HL-60/S4 (cell line): ENCODE data around the gene PDE4B.
"Not testable (repeated sequence)": the region's sequence is repeated elsewhere in the genome, so short reads cannot be mapped to it uniquely, and the experiment has no call there.

ENCODE experiments used
- in situ Hi-C: fragments of 300-500 bp; cut with MboI; formaldehyde crosslinking; loops from 2 replicates; pipeline ENCODE4 v1.14.3; 2022; ENCODE audit warnings: low sequenced_read_pairs

The PDE4B gene

GRCh38 chr1:65813956-65814355 is 21.3 kb downstream of the PDE4B start:
- in situ Hi-C loops, result no loop called here

GRCh38 chr1:65814752-65815151 is 22.1 kb downstream of the PDE4B start:
- in situ Hi-C loops, result no loop called here

GRCh38 chr1:65817891-65818290 is 25.2 kb downstream of the PDE4B start:
- in situ Hi-C loops, result no loop called here

DNA sequence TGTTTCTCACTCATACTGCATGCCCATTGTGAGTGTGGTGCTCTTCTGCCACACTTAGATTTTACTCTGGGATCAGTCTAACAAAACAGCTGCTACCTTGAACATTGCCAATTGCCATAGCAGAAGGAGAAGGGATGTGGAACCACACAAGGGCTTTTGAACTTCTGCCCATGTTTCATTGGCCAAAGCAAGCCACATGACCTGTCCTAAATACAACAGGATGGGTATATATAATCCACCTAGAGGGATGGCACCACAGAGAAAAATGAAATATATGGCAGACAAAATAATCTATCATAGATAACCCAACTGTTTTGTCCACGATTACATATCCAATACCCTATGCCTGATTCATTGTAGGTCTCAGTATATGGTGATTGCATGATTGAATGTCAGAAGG is 26.3 kb downstream of the PDE4B start:
- in situ Hi-C loops, result no loop called here

DNA sequence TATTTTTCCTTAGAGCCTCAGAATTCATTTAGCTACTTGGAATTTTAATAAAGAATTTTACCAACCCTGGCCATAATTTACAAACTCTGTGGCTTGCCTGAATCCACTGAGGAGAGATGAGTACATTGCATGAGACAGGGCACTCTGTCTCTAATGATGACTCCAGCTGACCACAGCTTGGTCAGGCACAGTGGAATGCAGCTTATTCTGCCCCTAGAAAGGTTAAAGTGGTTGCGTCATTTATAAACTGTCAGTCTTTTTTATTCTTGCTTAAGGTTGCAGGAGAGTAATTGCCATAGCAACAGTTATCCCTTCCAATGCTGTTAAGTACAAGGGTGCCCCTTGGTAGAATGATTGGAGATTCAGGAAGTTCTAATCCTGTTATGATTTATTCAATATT is 28.3 kb downstream of the PDE4B start:
- in situ Hi-C loops, result no loop called here

GRCh38 chr1:65821386-65821785 is 28.7 kb downstream of the PDE4B start:
- in situ Hi-C loops, result no loop called here

GRCh38 chr1:65824103-65824502 is 31.4 kb downstream of the PDE4B start:
- in situ Hi-C loops, result no loop called here

DNA sequence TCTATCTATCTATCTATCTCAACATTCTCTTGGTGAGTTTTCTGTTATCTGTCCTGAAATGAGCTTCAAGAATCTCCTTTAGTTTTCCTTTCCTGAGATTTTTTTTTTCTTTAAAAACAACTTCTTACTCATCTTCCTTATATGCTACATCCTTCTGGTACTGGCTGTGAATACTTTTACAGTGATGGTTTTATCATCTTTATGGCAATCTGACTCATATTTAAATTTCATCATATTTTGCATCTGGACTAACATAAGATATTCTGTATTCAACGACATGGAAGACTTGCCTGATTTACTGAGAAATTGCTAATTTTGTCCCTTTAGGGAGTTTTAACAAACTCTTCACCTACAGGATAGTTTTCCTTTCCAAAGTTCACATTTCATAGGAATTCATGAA is 33.0 kb downstream of the PDE4B start:
- in situ Hi-C loops, result no loop called here

DNA sequence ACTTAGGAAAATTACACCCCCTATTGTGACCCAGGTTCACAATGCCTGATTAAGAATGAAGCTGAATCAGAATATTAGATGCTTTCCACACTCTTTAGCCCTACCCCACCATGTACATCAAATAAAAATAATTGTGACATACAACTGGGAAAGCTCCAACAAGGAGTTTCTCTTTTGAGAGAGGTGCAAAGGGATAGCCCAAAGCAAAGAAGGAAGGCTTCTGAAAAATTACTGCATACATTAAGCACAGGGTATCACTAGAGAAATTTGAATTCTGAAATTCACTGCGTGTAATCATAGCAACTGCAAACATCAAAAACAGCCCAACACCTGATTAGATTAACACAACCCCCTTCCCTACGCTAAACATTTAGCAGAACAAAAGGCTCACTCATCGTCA is 34.1 kb downstream of the PDE4B start:
- in situ Hi-C loops, result no loop called here

GRCh38 chr1:65827346-65827745 is 34.7 kb downstream of the PDE4B start:
- in situ Hi-C loops, result no loop called here

- in situ Hi-C loops, result no loop called here
These were observed 37.6 kb downstream of the PDE4B start for GRCh38 chr1:65830306-65830705.

DNA sequence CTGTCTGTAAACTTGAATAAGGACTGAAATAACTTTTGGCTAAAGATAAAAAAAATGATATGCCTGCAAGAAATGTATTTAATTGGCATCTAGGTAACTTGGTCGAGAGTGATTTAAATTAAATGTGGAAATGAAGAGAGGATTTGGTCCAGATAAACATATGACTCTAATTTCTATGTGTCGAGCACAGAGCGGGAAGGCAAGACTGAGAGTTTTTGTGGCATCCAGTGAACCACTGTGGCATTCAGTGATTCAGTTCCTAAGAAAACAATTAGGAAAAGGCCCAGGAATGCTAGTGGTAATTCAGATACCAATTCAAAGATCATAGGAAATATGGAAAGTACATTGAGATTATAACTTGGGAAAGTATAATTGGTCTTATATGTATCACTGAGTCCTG is 39.6 kb downstream of the PDE4B start:
- in situ Hi-C loops, result no loop called here

DNA sequence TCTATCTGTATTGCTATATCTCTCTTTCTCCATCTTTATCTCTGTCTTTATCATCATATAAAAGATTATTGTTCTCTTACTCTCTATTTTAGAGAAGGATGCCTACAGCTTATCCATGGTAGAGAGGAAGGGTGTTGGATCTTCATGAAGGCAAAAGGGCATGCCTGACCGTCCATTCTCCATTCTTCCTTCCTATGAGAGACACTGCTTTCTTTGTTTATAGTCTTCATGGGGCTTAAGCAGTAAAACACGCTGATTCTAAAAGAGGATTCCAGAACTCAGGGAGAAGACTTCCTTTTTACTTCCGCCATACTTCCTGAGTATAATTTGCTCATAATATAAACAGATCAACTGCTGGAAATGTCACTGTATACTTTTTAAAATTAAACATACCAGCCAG is 44.0 kb downstream of the PDE4B start:
- in situ Hi-C loops, result no loop called here

DNA sequence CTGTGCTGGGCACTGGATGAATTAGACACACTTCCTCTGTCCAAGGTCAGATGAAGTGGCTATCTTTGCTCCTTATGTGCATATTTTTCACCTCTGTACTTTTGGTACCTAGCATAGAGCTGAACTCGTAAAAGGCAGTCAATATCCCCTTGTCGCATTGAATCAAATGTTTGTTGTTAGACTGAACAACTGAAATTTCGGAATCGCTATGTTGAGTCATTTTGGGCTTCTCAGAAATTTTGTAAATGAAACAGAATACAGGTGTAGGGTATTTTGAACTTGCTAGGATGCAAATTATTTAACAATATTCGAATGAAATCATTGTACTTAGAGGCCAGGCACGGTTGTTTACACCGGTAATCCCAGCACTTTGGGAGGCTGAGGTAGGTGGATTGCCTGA is 48.0 kb downstream of the PDE4B start:
- in situ Hi-C loops, result no loop called here

DNA sequence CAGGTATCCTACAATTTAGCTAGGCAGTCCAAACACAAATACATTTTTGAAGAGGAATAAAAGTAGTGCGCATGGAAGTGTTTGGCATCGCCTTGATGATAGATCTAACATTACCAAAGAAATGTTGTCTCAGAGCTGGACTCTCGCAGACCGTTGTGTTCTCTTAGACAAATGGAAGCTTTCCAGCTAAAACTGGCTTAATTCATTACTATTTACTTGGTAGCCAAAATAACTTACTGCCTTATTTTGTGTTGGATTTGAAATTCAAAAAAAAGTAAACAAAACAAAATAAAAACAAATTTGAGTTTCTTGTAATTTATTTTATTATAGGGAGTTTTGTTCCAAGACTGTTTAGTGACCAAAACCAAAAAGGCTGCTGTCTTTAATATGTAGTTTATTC is 51.6 kb downstream of the PDE4B start:
- in situ Hi-C loops, result no loop called here

DNA sequence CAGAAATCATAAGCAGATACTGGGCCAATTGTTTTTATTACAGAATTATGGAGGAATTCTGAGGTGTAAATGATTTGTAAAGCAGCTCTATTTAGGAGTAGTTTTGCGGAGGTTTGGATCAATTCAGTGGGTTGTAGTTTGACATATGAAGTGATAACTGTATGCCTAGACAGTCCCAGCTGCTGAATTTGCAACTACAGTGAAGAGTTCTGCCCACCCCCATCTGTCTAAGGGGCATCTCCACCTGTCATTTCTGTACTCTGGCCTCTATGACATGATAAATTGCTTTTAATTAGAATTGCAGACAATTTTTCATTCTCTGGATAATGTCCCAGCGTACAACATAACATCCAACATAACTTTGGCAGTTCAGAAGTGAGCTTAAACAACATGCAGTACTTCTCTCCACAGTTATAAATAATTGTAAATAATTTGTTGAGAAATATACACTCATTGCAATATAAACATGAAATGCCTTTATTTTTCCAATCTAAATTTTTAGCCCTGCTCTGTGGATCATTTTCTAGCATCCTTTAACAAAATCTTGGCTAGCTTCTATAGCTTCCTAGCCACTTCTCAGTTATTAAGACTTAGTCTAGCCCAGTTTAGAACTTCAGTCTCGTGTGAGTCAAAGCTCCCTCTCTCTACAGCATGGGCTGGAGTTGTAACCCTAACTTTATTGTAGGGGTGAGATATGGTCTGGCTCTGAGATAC is 52.3 kb downstream of the PDE4B start:
- in situ Hi-C loops, result no loop called here

GRCh38 chr1:65845535-65846060 is 52.9 kb downstream of the PDE4B start:
- in situ Hi-C loops, result no loop called here

DNA sequence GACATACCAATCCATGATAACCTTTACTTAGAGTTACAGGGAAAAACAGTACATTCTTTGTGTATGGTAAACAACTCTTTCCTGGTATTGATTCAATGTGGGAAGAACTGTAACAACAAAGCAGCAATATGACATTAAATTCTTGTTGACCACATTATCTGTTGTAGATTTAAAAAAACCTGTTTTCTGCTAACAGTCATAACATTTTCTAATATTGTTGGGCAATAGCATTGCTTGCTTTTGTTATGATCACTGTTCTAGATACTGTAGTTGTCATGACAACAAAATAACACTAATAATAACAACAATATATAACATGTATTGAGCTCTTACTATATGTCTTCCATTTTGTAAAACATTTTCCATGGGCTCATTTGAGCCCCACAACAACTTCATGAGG is 54.2 kb downstream of the PDE4B start:
- in situ Hi-C loops, result no loop called here

DNA sequence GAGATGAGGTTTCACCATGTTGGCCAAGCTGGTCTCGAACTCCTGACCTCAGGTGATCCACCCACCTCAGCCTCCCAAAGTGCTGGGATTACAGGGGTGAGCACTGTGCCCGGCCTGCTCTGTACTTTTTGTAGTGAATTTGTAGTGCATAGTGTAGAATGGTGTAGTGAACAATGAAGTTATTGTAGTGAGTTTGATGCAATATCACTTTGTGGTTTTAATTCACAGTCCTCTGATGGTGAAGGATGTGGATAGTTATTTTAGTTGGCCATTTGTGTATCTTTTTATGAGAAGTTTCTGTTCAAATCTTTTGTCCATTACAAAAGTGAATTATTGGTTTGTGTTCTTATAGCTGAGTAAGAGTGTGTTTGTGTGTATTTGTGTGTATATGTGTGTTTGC is 57.6 kb downstream of the PDE4B start:
- in situ Hi-C loops, result no loop called here

- in situ Hi-C loops, result not testable (repeated sequence)
These were observed 63.9 kb downstream of the PDE4B start for GRCh38 chr1:65856591-65856990.

DNA sequence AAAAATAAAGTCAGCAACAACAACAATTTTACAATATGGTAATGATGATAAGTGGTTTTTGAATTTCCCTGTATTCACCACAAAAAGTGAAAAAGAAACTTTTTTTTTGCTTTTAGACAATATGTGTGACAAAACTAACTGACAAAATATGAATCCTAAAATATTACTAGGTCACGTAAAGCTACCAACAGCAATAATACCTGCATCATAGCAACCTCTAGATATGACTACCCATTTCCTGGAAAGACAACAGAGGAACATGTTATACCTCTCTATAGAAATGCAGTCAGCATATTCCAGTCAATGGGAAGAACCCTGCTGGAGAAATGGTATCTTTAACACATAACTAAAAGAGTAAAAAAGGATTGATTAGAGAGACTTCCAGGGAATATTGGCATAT is 73.7 kb downstream of the PDE4B start:
- in situ Hi-C loops, result no loop called here

DNA sequence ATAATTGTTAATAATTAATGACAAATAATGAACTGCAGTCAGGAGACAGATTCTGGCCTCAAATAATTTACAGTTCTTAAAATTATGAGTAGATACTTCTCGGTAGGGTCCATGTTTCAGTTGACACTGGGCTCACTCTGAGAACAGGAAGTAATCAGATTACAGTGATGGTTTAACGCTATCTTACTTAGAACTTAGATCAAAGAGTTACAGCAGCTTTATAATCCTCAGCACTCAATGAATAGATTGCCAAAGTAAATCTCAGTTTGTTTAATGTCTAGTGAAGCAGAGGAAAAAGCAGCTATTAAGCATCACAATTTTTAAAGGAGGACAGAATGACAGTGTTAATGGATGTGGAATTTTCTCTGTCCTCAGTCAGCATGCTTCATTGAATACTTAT is 79.6 kb downstream of the PDE4B start:
- in situ Hi-C loops, result no loop called here

DNA sequence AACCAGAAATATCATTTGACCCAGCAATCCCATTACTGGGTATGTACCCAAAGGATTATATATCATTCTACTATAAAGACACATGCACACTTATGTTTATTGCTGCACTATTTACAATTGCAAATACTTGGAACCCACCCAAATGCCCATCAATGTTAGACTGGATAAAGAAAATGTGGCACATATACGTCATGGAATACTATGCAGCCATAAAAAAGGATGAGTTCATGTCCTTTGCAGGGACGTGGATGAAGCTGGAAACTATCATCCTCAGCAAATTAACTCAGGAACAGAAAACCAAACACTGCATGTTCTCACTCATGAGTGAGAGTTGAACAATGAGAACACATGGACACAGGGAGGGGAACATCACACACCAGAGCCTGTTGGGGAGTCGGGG is 85.6 kb downstream of the PDE4B start:
- in situ Hi-C loops, result not testable (repeated sequence)
